HG02981 (cell line): ENCODE results near the gene R3HCC1L.
"Not testable (repeated sequence)": the region's sequence is repeated elsewhere in the genome, so short reads cannot be mapped to it uniquely, and the experiment has no call there.

Source experiments
- ATAC-seq: cut with Tn5 transposase; IDR thresholded peaks from one replicate; pipeline ENCODE4 v1.9.1; 2021; ENCODE audit warnings: mild to moderate bottlenecking, moderate library complexity; ENCODE audit not compliant: unreplicated experiment

Gene R3HCC1L

DNA sequence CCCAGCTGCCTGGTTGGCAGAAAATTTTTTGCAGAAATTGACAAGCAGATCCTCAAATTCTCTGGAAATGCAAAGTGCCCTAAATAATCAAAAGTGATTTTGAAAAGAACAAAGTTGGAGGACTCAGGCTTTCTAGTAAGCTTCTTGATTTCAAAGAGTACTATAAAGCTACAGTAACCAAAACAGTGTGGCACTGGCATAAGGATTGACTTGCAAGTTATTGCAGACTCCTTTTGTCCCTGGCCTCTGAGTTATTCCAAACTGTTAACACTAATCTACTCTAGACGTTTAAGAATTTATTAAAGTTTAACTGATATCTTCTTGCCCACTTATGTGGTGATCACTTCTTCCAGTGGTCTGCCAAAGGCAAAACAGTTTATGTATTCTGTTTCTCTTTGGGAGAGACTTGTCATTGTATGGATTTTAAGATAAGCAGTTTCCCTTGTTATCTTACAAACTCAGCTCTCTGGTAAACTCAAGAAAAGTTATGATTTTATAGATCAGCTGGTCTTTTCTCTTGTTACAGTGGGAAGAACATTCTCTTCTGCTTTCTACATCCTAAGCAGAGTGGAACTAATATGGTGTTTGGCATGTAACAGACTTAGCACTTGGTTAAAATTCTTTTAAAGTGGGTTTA is 92.2 kb downstream of the R3HCC1L start:
- ATAC-seq: no peak

DNA sequence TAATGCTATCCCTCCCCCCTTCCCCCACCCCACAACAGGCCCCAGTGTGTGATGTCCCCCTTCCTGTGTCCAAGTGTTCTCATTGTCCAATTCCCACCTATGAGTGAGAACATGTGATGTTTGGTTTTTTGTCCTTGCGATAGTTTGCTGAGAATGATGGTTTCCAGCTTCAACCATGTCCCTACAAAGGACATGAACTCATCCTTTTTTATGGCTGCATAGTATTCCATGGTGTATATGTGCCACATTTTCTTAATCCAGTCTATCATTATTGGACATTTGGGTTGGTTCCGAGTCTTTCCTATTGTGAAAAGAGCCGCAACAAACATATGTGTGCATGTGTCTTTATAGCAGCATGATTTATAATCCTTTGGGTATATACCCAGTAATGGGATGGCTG is 93.3 kb downstream of the R3HCC1L start:
- not testable (repeated sequence) for ATAC-seq

DNA sequence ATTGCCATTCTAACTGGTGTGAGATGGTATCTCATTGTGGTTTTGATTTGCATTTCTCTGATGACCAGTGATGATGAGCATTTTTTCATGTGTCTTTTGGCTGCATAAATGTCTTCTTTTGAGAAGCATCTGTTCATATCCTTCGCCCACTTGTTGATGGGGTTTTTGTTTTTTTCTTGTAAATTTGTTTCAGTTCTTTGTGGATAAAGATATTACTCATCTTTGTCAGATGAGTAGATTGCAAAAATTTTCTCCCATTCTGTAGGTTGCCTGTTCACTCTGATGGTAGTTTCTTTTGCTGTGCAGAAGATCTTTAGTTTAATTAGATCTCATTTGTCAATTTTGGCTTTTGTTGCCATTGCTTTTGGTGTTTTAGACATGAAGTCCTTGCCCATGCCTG is 93.8 kb downstream of the R3HCC1L start:
- ATAC-seq: not testable (repeated sequence)

DNA sequence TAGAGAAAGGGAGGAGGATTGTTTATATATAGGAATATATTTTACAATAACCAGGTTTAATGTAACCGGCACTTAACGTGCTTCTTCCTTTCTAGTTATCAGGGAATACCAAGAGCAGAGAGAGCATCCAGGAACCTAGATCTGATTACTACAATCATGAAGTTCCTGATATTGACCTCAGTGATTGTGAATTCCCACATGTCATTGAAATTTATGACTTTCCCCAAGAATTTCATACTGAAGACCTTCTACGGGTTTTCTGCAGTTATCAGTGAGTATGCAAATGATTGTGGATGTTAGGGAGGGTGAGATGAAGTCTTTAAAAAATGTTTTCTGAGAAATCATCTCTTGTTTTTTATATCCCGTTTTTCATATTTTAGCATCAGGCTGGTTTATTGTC is 97.0 kb downstream of the R3HCC1L start:
- no peak for ATAC-seq

DNA sequence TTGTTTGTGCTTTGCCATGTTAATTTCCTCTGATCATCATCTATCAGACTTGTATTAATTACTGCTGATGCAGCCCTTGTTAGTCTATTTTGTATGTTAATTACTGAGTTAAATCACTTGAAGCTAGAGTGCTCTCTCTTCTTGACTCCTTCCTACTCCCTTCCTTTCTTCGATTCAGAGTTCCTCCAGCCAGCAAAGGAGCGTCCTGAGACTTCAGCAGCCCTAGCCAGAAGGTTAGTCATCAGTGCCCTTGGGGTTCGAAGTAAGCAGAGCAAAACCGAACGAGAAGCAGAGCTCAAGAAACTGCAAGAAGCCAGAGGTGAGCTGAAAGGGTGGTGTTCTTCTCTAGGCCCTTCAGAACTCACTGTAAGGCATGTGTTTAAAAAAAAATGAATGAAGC is 101.4 kb downstream of the R3HCC1L start:
- ATAC-seq: no peak

DNA sequence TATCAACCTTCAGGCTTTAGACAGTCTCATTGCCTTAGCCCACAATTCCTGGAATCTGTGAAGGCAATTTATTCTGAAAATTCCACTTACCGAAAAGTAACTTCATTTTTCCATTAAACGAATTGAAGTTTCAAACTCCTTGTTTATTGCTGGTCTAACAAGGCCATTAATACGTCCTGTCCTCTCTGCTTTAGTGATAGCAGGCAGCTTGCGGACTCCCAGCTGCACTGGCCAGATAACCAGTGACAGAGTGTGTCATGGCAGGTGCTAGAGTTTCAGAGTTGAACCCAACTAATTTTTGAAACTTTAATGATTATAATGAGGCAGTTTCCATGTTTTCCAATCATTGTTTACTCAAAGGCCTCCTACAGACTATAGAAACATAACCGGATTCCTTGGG is 102.4 kb downstream of the R3HCC1L start:
- ATAC-seq: no peak

DNA sequence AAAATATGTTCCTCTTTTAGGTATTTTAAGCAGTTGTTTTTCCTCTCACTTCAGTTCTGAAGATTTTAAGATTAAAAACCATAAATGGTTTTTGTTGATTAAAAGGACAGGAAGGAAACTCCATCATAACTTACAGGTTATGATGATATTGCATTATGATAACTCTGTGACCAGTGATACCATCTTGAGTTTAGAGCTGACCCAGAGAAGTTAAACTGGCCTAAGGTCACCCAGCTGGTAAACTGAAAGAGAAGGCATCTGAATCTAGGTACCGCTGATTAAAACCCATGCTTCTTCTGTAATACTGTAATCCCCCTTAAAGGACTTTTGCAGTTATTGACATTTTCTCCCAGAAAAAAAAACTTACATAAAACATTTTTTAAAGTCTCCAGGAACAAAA is 103.9 kb downstream of the R3HCC1L start:
- ATAC-seq: no peak

DNA sequence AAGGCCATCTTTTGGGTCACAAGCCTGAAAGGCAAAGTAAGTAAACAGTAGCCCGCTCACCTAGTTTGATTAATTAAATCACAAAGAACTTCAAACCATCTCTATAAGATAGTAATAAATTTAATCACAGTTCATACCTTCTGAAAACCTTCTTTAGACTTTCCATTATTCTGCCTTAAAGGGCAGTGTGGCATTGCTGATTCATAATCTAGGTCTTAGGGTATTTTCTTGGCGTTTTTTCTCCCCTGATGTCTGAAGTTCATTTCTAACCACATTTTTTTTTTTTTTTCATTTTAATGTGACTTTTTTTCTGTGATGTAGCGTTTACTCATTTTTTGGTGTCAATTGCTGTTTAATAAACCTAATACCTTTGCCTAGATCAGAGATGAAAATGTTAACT is 106.1 kb downstream of the R3HCC1L start:
- no peak for ATAC-seq

DNA sequence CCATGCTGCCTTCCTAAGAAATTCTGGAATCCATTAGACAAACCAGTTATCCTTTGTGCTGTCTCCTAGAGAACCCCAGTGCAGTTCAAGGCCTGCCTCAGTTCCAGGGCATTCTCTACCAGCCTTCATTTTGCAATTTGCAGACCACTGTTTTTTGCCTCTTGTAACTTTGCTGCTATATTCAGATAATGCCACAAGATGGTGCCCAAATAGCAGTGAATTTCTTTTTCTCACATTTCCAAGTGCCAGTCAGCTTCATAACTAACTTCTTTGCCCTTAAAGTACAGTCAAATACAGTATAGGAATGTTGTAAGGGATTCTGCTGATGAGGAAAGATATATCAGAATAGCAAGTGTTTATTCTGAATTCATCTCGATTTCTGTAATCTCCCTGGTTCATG is 108.4 kb downstream of the R3HCC1L start:
- no peak for ATAC-seq

DNA sequence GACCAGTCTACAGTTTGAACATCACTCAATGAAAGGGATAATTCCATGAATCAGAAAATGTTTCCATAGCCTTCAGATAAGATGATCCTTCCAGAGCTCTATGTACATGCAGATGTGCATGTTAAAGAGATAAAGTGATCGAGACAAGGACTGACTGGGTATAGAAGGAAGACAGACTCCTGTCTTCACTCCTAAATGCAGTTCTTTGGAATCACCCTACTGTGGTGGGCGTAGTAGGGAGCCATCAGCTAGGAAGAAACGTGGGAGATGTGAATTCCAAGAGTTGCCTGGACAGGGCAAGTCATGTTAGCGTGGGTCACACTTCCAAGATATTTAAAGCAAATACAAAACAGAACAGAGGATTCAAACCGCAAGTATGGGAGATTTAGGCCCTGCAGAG is 109.7 kb downstream of the R3HCC1L start:
- no peak for ATAC-seq

DNA sequence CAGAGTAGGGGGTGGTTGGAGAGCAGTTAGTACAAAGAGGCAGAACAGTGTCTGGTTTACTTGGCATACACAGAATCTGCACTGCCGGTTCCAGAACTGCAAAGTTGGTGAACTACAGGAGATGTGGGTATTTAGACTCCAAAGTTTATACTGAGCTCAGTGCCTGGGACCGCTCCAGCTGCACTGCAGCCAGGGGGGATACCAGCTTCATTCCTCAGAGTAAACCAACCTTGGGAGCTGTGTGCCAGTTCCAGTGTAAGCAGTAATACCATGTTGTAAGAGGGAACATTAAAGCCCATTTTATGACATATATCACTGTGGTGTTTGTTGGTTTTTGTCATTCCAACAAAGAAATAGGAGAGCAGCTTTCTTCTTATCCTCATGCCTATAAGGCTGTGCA is 110.1 kb downstream of the R3HCC1L start:
- no peak for ATAC-seq

DNA sequence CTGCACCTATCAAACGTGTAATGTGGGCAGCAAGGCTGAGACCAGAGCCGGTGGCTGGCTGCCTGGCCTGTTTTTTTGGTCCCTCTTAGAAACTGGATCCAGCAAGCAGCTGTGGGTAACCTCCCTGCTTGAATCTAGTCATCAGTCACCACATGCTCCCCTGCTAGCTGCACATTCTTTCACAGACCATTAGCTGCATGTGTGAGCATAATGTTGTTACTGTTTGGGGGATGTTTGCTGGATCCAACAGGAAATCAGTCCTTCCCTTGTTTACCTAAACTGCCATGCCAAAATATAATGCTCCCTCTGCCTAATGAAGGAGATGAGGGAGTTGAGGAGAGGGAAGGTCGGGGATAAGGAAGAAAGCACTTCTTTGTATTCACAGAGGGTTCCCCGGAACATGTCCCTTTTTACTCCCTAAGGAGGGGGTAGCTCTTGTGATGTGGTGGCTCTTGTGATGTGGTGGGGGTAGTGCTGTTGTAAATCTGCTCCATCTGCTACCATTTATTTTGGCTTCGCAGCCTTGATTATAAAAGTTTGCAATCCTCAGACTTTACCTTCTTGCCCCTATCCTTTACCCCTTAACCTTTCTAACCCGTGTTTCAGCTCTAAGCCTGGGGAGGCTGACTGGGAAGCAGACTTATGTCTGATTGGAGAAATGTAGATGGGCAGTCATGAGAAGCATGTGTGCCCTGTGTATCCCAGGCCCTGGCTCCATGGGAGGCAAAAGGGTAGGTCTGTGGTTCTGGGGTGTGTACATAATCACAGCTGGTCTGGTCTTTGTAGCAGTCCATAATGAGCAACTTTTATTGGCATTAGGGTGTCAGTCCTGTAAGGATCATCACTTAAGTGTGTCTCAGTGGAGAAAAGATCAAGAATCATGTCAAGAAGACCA is 112.7 kb downstream of the R3HCC1L start:
- ATAC-seq: no peak

DNA sequence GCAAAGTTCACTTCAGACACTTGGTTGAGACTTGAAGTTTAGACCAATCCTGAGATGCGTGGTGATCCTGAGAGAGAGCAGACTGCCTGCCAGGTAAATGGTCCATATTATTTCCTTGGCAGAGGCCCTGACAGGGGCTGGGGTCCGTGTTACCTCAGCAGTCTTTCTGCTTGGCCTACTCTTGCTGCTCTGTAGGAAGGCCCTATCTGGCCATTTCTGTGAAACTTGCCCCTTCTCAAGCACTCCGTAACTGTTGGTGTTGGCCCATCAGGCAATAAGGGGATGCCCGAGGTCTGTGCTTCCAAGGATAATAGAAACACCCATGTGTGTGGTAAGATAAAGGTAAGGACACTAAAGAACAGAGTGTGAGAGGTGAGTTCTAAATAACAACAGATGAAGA is 113.6 kb downstream of the R3HCC1L start:
- no peak for ATAC-seq

DNA sequence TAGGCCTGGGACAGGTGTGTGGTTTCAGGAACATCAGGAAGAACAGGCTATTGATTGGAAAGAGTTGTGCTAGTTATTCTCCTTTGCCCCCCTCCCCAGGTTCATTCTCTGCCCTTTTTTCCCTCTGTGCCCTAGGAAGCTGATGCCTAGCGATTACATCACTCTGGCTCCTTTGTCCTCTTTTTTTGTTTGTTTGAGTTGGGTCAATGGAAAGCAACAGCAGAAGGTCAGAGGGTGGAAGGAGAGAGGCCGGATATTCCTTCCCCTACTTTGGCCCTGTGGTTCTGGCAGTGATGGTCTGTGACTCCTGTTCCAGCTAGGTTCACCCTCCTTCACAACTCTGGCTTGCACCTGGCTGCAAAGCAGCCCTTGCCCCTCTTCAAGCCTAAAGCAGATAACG is 114.7 kb downstream of the R3HCC1L start:
- ATAC-seq: no peak

DNA sequence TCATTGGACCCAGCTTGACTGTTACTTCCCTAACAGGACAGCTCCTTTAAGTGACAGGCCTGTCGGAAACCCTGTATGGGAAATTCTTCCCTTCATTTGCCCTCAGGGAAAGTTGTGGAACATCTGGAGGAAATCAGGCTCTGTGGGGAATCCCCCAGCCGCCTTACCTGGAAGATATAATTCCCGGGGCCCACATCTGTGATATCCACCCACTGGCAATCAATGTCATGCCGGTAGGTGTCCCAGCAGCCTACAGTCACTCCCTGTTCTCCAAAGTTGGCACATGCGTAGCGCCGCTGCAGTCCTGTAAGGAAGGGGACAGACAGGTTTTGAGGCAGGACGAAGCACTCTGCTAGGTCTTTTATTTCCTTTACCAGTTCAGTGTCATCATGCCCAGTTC is 116.9 kb downstream of the R3HCC1L start:
- ATAC-seq: no peak

DNA sequence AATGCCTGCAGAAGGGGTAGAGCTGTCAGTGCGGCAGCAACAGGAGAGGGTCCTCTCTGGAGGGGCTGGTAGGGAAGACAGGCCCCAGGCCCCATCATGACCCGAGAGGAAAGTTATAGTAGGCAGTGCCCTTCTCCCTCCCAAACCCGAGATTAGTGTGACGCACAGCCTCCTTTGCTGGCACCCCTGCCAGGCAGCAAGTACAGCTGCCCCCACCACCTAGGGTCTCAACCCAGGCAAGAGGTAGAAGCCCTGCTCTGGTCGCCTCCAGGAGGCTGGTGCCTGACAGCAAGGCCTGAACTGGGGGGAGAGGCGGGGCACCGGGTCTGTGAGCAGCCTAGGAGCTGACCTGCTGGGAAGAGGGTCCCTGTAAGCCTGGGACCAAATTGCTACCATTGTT is 118.0 kb downstream of the R3HCC1L start:
- no peak for ATAC-seq

DNA sequence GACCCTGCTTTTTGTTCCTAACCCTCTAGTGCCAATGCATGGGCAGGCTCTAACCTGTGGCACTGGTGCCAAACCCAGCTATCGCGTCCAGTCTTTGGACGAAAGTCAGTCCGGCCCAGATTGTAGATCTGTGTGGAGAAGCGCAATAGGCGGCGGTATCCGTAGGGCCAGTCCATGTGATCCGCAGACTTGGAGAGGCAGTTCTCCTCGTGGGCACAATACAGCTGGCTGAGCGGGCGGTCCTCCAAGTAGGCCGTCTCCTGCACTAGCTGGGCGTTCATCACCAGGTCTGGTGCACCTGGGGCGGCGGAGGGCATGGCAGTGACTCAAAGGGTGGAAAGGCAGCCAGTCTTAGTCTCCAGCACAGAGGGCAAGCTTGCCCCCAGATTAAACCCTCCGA is 119.0 kb downstream of the R3HCC1L start:
- ATAC-seq: no peak

DNA sequence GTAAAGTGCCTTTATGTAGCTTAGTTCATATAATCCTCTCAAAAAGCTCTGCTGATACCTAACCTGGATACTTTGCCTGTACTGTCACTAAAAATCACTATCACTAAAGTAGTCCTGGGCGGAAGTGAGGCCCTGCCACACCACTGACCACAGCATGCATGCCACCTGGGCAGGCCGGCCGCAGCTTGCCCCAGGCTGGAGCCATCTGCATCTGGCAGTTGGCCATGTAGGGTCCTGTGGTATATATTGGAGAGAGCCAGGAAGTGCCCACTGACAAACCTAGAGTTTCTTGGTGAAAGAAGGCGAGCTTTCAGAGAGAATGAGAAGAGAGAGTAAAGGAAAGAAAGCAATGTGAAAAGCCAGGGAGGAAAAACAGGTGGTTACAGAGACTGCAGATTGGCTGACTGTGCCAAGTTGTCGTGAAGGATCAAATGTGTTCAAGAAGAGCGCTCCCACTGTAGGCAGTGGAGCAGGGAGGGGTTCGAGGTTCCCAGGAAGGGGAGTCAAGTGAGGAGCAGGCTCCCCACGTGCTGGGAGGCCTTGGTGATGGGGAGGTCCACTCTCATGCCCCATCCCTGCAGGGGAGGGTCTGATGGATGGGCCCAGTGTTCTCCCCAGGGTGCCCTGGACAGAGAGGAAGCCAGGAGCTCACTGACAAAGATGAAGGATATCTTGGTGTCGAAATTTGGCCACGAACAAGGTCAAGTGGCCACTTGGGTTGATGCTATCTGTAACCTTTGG is 119.9 kb downstream of the R3HCC1L start:
- ATAC-seq: no peak

DNA sequence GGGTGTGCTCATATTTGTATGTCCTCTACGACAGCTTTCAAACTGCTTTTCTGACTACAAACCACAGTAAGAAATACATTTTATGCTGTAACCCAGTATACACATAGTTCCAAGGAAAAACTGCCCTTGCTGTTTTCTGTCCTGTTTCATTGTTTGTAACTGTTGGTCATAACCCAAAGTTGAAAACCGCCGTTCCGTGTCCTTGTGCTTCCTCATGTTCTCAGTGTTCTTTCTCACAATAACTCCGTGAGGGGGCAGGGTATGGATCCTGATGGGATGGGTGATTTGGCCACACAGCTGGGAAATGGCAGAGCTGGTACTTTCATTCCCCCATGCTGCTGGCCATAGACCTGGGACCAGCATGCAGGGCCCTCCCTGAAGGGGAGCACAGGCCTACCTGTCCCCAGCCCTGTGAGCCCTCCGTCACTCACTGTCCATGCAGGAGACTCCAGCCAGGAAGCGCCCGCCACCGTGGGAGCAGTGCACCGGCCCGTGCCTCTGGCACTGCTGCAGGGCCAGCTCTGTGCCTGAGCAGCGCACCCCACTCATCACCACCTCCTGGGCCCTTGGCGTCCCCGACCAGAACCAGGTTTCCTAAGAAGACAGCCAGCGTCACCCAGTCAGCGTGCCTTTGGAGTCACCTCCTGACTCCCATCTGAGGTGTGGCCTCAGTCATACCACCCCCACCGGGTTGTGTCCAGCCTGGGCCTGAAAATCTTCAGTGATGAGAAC is 120.9 kb downstream of the R3HCC1L start:
- ATAC-seq: no peak

DNA sequence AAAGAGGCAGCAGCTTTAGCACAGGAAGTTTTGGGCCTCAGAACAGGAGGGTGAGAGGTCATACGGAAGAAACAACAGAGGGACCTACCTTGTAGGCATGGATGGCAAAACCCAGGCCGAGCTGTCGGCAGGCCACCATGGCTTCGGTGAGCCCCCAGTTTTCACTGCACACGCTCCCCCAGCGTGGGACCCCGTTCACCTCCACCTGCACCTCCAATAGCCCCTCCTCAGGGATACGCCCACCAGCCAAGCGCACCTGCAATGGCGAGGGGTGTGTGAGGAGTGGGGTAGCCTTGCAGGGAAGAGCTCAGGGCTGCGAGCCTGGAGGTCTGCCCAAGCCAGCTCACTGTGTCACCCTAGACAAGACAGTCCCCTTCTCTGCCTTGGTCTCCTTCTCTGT is 122.2 kb downstream of the R3HCC1L start:
- ATAC-seq: no peak

DNA sequence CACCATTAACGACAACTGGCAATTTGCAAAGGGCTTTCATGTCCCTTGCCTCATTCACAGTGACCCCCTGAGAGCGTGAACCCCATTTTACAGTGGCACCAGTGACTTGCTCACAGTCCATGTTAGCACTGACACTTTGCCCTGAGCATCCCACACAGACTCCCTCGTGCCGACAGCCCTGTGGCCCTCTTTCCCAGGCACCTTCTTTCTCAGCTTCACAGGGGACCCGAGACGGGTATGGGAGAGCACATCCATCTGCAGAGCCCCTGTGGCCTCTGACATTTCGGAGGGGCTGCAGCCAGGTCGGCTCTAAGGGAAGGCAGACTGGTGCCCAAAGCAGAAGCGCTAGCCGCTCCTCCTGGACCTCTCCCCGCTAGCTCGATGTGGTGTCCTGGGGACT is 122.7 kb downstream of the R3HCC1L start:
- no peak for ATAC-seq
